Smooth muscle cell (in vitro differentiated cells): ENCODE data around the gene SEMG1. TPM values are rescaled to one million over a fixed set of nuclear protein-coding genes. Genes with fewer than 3 reads are reported as not detected.

ENCODE experiments used
- DNase-seq: peaks from one replicate; lab custom pipeline; 2025; ENCODE audit not compliant: unreplicated experiment; lab: John Stamatoyannopoulos, UW
- H2AFZ ChIP-seq: fragments of 200-600 bp; sonication (generic); 2 replicates; pipeline ENCODE4 v1.6.0; 2016; ENCODE audit warnings: antibody characterized with exemption, low read depth, mild to moderate bottlenecking
- H3F3A ChIP-seq: fragments of 200-600 bp; sonication (generic); 2 replicates; pipeline ENCODE4 v1.6.0; 2017; ENCODE audit warnings: antibody characterized with exemption, low read depth
- H3K27ac ChIP-seq: fragments of 200-600 bp; sonication (generic); 2 replicates; pipeline ENCODE4 v1.5.1; 2016; ENCODE audit warnings: low read depth, mild to moderate bottlenecking
- H3K27me3 ChIP-seq: fragments of 200-600 bp; sonication (generic); 2 replicates; pipeline ENCODE4 v1.6.1; 2016; ENCODE audit warnings: low read depth, mild to moderate bottlenecking
- H3K36me3 ChIP-seq: fragments of 200-600 bp; sonication (generic); 2 replicates; pipeline ENCODE4 v1.5.1; 2016; ENCODE audit warnings: low read depth
- H3K4me1 ChIP-seq: fragments of 200-600 bp; sonication (generic); 2 replicates; pipeline ENCODE4 v1.5.1; 2016; ENCODE audit warnings: low read depth
- H3K4me2 ChIP-seq: fragments of 200-600 bp; sonication (generic); 2 replicates; pipeline ENCODE4 v1.6.0; 2016; ENCODE audit warnings: mild to moderate bottlenecking
- H3K4me3 ChIP-seq: fragments of 200-600 bp; sonication (generic); 2 replicates; pipeline ENCODE4 v1.5.1; 2016; ENCODE audit warnings: mild to moderate bottlenecking
- H3K79me2 ChIP-seq: fragments of 200-600 bp; sonication (generic); 2 replicates; pipeline ENCODE4 v1.6.0; 2016; ENCODE audit warnings: low read depth, mild to moderate bottlenecking
- H3K9ac ChIP-seq: fragments of 200-600 bp; sonication (generic); 2 replicates; pipeline ENCODE4 v1.6.0; 2016; ENCODE audit warnings: low read depth
- H3K9me3 ChIP-seq: fragments of 200-600 bp; sonication (generic); replicated peaks from 2 replicates; pipeline ENCODE4 v1.5.1; 2016; ENCODE audit warnings: low read depth
- H4K20me1 ChIP-seq: fragments of 200-600 bp; sonication (generic); 2 replicates; pipeline ENCODE4 v1.6.0; 2016; ENCODE audit warnings: low read depth
- CTCF ChIP-seq: fragments of 200-600 bp; sonication (generic); IDR thresholded peaks from 2 replicates; pipeline ENCODE4 v1.5.1; 2017; ENCODE audit warnings: borderline replicate concordance, mild to moderate bottlenecking, antibody characterized with exemption; ENCODE audit not compliant: insufficient read depth, poor library complexity, severe bottlenecking
- WGBS: methylation state at CpG from one replicate; pipeline ENCODE4 v1.1.7; 2016; ENCODE audit warnings: low lambda C conversion rate; 5-methylcytosine and 5-hydroxymethylcytosine counted together
- polyA plus RNA-seq: library from polyadenylated mRNA; unstranded; fragments of >200 nt; fragmentation: Nextera tagmentation; extraction: Ambion mirVana; gene quantifications from 2 replicates; pipeline ENCODE4 v1.2.1, GENCODE V29; 2016
- total RNA-seq: library from RNA; depleted of rRNA; stranded (reverse); fragments of >200 nt; gene quantifications from 2 replicates; pipeline ENCODE4 v1.2.3, GENCODE V29; 2014

Gene SEMG1
- total and polyA plus RNA-seq, 2 experiments from 2014 or later, result not detected

DNA sequence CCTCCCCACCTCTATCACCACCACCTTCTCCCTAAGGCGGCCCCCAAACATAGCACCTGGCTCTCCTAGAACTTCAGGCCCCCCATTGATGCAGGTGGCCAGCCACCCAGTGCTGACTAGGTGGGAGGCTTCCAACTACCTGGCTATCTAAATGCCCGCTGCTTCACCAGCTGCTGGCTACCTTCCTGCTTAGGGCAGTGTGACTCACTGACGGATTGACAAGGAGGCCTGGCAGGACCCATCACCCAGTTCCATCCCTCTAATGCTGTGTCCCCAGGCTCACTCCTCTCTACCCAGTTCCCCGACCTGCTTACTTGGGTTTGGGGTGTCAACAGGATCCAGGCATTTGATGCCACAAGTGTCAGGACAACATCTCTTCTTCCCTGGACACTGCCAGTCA is 46.4 kb downstream of the SEMG1 start:
- Histone ChIP-seq H3K27me3 (peaks cover 23% of the 10 kb centered on the region), H2AFZ (no peak overlapping the region), H3K4me3 (no peak overlapping the region), H3K4me2 (no peak overlapping the region), H3K36me3 (no peaks in the 10 kb centered on the region), H3K27ac (no peak overlapping the region), H4K20me1 (no peaks in the 10 kb centered on the region), H3K9ac (no peak overlapping the region), H3F3A (no peaks in the 10 kb centered on the region), H3K79me2 (no peaks in the 10 kb centered on the region), H3K4me1 (no peaks in the 10 kb centered on the region), H3K9me3 (no peaks in the 10 kb centered on the region)
- no peak for TF ChIP-seq CTCF
- no peak for DNase-seq
- WGBS, result 90% methylated on average over 4 of the region's 4 CpGs

GRCh38 chr20:45254383-45255262 is 47.8 kb downstream of the SEMG1 start, which contains the start of gene SLPI:
TSS of gene SLPI (minus strand) at chr20:45254564. CDS start at chr20:45254543, 21 bp downstream.
- Histone ChIP-seq H3K9me3 (no peaks in the 10 kb centered on the region), H3K79me2 (no peaks in the 10 kb centered on the region), H3K27ac (no peak within 1 kb of the TSS), H3K36me3 (no peaks in the 10 kb centered on the region), H3F3A (no peaks in the 10 kb centered on the region), H3K9ac (no peak within 1 kb of the TSS), H2AFZ (no peak within 1 kb of the TSS), H3K4me1 (no peaks in the 10 kb centered on the region), H4K20me1 (no peaks in the 10 kb centered on the region), H3K4me3 (no peak within 1 kb of the TSS), H3K27me3 (peaks cover 9% of the 10 kb centered on the region), H3K4me2 (no peak within 1 kb of the TSS)
- DNase-seq, result no peak
- no peak for TF ChIP-seq CTCF
- 69% methylated on average over 7 of the region's 7 CpGs for WGBS

DNA sequence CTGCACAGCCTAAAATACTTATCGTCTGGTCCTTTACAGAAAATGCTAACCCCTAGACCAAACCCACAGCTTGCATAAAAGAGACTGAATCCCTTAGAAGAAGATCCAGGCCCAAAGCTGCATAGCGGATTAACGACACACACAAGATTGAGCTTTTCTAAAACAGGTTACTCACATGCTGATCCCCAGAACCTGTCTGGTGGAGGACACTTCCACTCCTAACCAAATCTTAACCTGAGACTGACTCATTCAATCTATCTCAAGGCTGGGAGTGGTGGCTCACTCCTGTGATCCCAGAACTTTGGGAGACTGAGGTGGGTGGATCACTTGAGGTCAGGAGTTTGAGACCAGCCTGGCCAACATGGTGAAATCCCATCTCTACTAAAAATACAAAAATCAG is 50.3 kb downstream of the SEMG1 start:
- DNase-seq, result no peak
- 96% methylated on average over 3 of the region's 3 CpGs for WGBS
- Histone ChIP-seq H3K4me1 (no peaks in the 10 kb centered on the region), H3K36me3 (no peaks in the 10 kb centered on the region), H3K9me3 (no peaks in the 10 kb centered on the region), H2AFZ (no peak overlapping the region), H3K27me3 (peaks cover 15% of the 10 kb centered on the region), H3K27ac (no peak overlapping the region), H3F3A (no peaks in the 10 kb centered on the region), H3K79me2 (no peaks in the 10 kb centered on the region), H4K20me1 (no peaks in the 10 kb centered on the region), H3K9ac (no peak overlapping the region), H3K4me3 (no peak overlapping the region), H3K4me2 (no peak overlapping the region)
- TF ChIP-seq CTCF, result no peak
